ENCODE data around the gene IL10RB. TPM values are rescaled to one million over a fixed set of nuclear protein-coding genes. Genes with fewer than 3 reads are reported as not detected.
A peak's percentile ranks its signal among the peaks of the same experiment; 100 is the strongest.

IL10RB gene
- total RNA-seq, 4 donors from 2014 or later = 11.4 to 17.1 (median 14.0) TPM

- Histone ChIP-seq H3K4me3 (peak overlapping the region in 2 of 4 donors; percentile 77 to 79), H3K36me3 (no peaks in the 10 kb centered on the region), H3K4me1 (peaks cover 29 to 39% of the 10 kb centered on the region in 2 donors), H3K27ac (peak overlapping the region; percentile 81 to 94 (median 89)), H3K9me3 (no peaks in the 10 kb centered on the region), H3K27me3 (no peaks in the 10 kb centered on the region)
- in situ Hi-C loops (cut with MboI; ENCODE audit: low sequenced_read_pairs in 4 of 4) (no loop called here), intact Hi-C loops (cut with DNase I; ENCODE audit: low total_unique reads) (no loop called here)
- TF ChIP-seq, protein P1, sequence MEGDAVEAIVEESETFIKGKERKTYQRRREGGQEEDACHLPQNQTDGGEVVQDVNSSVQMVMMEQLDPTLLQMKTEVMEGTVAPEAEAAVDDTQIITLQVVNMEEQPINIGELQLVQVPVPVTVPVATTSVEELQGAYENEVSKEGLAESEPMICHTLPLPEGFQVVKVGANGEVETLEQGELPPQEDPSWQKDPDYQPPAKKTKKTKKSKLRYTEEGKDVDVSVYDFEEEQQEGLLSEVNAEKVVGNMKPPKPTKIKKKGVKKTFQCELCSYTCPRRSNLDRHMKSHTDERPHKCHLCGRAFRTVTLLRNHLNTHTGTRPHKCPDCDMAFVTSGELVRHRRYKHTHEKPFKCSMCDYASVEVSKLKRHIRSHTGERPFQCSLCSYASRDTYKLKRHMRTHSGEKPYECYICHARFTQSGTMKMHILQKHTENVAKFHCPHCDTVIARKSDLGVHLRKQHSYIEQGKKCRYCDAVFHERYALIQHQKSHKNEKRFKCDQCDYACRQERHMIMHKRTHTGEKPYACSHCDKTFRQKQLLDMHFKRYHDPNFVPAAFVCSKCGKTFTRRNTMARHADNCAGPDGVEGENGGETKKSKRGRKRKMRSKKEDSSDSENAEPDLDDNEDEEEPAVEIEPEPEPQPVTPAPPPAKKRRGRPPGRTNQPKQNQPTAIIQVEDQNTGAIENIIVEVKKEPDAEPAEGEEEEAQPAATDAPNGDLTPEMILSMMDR (IDR thresholded peaks at IDR 0.05 in 4 of 5, conservative IDR thresholded peaks at IDR 0.05 in 1 of 5) = no peak
- TF ChIP-seq POLR2A (IDR thresholded peaks at IDR 0.05) = no peak
- DNase-seq (no peak), ATAC-seq (no peak)
Measured at GRCh38 chr21:33231526-33231925, 34.6 kb upstream of the IL10RB start.

DNA sequence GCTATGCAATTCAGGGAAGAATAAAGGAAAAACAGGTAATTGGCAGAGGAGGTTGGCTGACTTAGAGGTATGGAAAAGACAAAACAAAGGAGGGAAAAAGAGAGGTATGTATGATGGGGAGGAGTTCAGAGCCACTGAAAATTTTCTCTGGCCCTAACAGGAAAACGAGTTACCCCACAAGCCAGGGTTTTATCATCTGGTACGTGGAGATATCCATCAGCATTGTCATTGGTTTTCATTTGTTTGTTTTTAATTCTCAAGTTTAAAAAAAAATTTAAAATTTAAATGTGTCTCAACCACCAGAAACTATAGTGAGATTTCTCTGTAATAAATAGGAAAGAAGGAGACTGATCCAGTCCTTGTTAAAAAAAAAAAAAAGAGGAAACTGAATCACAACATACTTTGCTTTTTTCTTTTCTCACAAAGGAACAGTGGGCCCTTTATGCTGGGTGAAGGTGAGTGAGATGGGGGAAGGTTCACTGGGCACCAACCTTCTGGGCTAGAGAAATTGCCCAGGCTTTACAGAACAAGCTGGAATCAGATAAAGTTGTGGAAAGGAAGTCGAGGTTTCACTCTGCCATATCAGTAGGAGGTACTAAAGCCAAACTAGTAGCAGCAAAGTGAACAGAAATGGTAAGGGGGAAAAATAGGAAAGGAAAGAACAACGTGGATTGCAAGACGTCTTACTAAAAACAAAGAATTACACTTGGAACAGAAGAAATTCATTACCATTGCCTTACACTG lies 33.7 kb upstream of the IL10RB start:
- H3K27ac ChIP-seq = peak overlapping the region; percentile 81 to 94 (median 89)
- intact Hi-C loops (cut with DNase I; ENCODE audit: low total_unique reads) = no loop called here

DNA sequence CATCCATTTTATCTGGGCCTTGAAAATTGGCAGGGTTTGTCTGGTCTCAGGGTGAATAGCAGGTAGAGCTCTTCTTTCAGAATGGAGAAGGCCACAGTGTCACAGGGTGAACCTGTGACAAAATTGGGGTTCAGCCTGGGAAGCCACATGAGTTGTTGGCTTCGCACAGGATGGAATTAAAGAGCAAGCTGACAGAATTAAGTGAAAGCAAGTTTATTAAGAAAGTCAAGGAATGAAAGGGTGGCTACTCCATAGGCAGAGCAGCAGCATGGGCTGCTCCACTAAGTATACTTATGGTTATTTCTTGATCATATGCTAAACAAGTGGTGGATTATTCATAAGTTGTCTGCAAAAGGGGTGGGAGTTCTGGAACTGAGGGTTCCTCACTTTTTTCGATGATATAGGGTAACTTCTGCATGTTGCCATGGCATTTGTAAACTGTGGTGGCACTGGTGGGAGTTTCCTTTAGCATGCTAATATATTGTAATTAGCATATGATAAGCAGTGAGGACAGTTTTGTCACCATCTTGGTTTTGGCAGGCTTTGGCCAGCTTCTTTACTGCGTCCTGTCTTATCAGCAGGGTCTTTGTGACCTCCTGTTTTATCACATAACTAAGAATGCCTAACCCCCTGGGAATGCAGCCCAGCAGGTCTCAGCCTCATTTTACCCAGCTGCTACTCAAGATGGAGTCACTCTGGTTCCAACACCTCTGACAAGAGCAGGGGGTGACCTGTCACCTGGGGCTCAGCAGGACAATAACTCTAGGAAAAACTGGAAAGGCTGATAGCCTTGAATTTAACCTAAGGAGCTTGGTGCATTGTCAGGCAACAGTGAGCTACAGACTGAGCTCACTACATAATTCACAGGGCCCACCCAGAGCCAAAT lies 31.3 kb upstream of the IL10RB start:
- intact Hi-C loops (cut with DNase I; ENCODE audit: low total_unique reads) = no loop called here
- Histone ChIP-seq H3K9me3 (no peaks in the 10 kb centered on the region), H3K4me1 (peaks cover 46 to 50% of the 10 kb centered on the region in 2 donors), H3K4me3 (no peak overlapping the region), H3K36me3 (no peaks in the 10 kb centered on the region), H3K27ac (peak overlapping the region in 2 of 4 donors; percentile 19 to 41), H3K27me3 (no peaks in the 10 kb centered on the region)
- DNase-seq = no peak
- ATAC-seq = no peak
- in situ Hi-C loops (cut with MboI; ENCODE audit: low sequenced_read_pairs in 4 of 4) = no loop called here
- no peak for TF ChIP-seq POLR2A (IDR thresholded peaks at IDR 0.05)
- TF ChIP-seq, protein P1 (IDR thresholded peaks at IDR 0.05 in 4 of 5, conservative IDR thresholded peaks at IDR 0.05 in 1 of 5) = no peak

More for the DNA sequence above, 33.7 kb upstream of the IL10RB start:
- H3K27me3 ChIP-seq = no peaks in the 10 kb centered on the region
- H3K4me3 ChIP-seq = no peak overlapping the region
- no peaks in the 10 kb centered on the region for H3K36me3 ChIP-seq
- peaks cover 39 to 43% of the 10 kb centered on the region in 2 donors for H3K4me1 ChIP-seq
- TF ChIP-seq POLR2A (IDR thresholded peaks at IDR 0.05) = no peak
- TF ChIP-seq, protein P1 (IDR thresholded peaks at IDR 0.05 in 4 of 5, conservative IDR thresholded peaks at IDR 0.05 in 1 of 5) = no peak
- DNase-seq (no peak), ATAC-seq (no peak)
- H3K9me3 ChIP-seq = no peaks in the 10 kb centered on the region
- in situ Hi-C loops (cut with MboI; ENCODE audit: low sequenced_read_pairs in 4 of 4) = no loop called here

- in situ Hi-C loops (cut with MboI; ENCODE audit: low sequenced_read_pairs in 4 of 4) (no loop called here), intact Hi-C loops (cut with DNase I; ENCODE audit: low total_unique reads) (no loop called here)
Measured at GRCh38 chr21:33236013-33236686, 30.0 kb upstream of the IL10RB start.

More at GRCh38 chr21:33236013-33236686, 30.0 kb upstream of the IL10RB start:
- no peaks in the 10 kb centered on the region for H3K9me3 ChIP-seq
- no peak overlapping the region for H3K4me3 ChIP-seq
- no peak for ATAC-seq
- H3K27ac ChIP-seq = no peak overlapping the region
- H3K4me1 ChIP-seq = peaks cover 46 to 48% of the 10 kb centered on the region in 2 donors
- no peak for DNase-seq
- H3K27me3 ChIP-seq = no peaks in the 10 kb centered on the region
- no peak for TF ChIP-seq POLR2A (IDR thresholded peaks at IDR 0.05)
- TF ChIP-seq, protein P1 (IDR thresholded peaks at IDR 0.05 in 4 of 5, conservative IDR thresholded peaks at IDR 0.05 in 1 of 5) = no peak
- H3K36me3 ChIP-seq = no peaks in the 10 kb centered on the region
